ENCODE results near the gene TRIP11. TPM values are rescaled to one million over a fixed set of nuclear protein-coding genes. Genes with fewer than 3 reads are reported as not detected.
A peak's percentile ranks its signal among the peaks of the same experiment; 100 is the strongest.
"Not testable (repeated sequence)": the region's sequence is repeated elsewhere in the genome, so short reads cannot be mapped to it uniquely, and the experiment has no call there.

Gene TRIP11
- total RNA-seq, 4 donors from 2014 or later = 35.5 to 45.1 (median 41.7) TPM

GRCh38 chr14:92049781-92050180 is 9.9 kb upstream of the TRIP11 start:
- intact Hi-C loops (cut with DNase I) = no loop called here
- H3K4me1 ChIP-seq = no peaks in the 10 kb centered on the region
- H3K36me3 ChIP-seq = no peaks in the 10 kb centered on the region
- H3K4me3 ChIP-seq (replicated peaks in 1 of 3) = no peak overlapping the region
- no peak overlapping the region for H3K27ac ChIP-seq
- WGBS, 2 donors = 79 to 93% methylated on average over 3 of the region's 3 CpGs
- no peaks in the 10 kb centered on the region for H3K27me3 ChIP-seq
- TF ChIP-seq, protein P1, sequence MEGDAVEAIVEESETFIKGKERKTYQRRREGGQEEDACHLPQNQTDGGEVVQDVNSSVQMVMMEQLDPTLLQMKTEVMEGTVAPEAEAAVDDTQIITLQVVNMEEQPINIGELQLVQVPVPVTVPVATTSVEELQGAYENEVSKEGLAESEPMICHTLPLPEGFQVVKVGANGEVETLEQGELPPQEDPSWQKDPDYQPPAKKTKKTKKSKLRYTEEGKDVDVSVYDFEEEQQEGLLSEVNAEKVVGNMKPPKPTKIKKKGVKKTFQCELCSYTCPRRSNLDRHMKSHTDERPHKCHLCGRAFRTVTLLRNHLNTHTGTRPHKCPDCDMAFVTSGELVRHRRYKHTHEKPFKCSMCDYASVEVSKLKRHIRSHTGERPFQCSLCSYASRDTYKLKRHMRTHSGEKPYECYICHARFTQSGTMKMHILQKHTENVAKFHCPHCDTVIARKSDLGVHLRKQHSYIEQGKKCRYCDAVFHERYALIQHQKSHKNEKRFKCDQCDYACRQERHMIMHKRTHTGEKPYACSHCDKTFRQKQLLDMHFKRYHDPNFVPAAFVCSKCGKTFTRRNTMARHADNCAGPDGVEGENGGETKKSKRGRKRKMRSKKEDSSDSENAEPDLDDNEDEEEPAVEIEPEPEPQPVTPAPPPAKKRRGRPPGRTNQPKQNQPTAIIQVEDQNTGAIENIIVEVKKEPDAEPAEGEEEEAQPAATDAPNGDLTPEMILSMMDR (IDR thresholded peaks at IDR 0.05) = no peak
- TF ChIP-seq POLR2A (IDR thresholded peaks at IDR 0.05) = no peak
- H3K9me3 ChIP-seq = no peaks in the 10 kb centered on the region
- no peak for DNase-seq

- H3K36me3 ChIP-seq; H3K27me3 ChIP-seq; H3K4me1 ChIP-seq; H3K9me3 ChIP-seq; DNase-seq; intact Hi-C loops (cut with DNase I); H3K27ac ChIP-seq; H3K4me3 ChIP-seq (replicated peaks in 1 of 3): not testable (repeated sequence)
- 95 to 96% methylated on average over 12 of the region's 12 CpGs for WGBS, 2 donors
Measured at GRCh38 chr14:92049221-92049620, 9.4 kb upstream of the TRIP11 start.

DNA sequence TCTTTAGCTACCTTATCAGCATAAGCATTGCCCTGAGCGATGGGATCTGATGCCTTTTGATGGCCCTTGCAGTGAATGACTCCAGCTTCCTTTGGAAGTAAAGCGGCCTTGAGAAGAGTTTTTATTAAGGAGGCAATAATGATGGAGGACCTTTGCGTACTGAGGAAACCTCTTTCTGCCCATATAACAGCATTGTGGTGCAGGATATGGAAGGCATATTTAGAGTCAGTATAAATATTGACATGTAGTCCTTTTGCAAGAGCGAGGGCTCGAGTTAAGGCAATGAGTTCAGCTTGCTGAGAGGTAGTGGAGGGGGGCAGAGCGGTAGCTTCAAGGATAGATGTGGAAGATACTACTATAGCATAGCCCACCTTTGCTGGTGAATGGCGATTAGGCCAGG is 6.0 kb upstream of the TRIP11 start:
- WGBS, 2 donors = 96 to 97% methylated on average over 7 of the region's 7 CpGs
- H3K4me3 ChIP-seq (replicated peaks in 1 of 3); H3K27me3 ChIP-seq; H3K9me3 ChIP-seq; DNase-seq; H3K4me1 ChIP-seq; intact Hi-C loops (cut with DNase I); H3K36me3 ChIP-seq; H3K27ac ChIP-seq: not testable (repeated sequence)

DNA sequence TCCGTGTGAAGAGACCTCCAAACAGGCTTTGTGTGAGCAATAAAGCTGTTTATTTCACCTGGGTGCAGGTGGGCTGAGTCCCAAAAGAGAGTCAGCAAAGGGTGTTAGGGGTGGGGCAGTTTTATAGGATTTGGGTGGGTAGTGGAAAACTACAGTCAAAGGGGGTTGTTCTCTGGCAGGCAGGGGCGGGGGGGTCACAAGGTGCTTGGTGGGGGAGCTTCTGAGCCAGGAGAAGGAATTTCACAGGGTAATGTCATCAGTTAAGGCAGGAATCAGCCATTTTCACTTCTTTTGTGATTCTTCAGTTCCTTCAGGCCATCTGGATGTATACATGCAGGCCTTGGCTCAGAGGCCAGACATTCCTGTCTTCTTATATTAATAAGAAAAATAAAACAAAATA is 1.9 kb upstream of the TRIP11 start:
- intact Hi-C loops (cut with DNase I); H3K27ac ChIP-seq; H3K27me3 ChIP-seq; DNase-seq; H3K36me3 ChIP-seq; H3K9me3 ChIP-seq; H3K4me3 ChIP-seq (replicated peaks in 1 of 3): not testable (repeated sequence)
- 85 to 92% methylated on average over 2 of the region's 2 CpGs for WGBS, 2 donors
- peaks cover 13 to 19% of the 10 kb centered on the region in 2 donors for H3K4me1 ChIP-seq

DNA sequence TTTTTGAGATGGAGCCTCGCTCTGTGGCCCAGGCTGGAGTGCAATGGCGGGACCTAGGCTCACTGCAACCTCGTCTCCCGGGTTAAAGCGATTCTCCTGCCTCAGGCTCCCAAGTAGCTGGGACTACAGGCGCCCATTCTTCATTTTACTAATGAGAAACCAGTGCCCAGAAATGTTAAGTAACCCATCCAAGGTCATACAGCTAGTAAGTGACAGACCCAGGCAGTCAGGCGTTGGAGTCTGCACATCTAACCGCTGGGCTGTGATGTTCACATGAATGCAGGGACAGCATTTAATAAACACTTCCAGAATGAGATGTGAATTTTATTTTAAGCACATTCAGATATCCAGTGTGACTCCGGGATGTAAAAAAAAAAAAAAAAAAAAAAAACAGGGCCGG is 1.3 kb upstream of the TRIP11 start:
- Histone ChIP-seq H3K27ac (peak overlapping the region in 1 of 3 donors; percentile 94), H3K4me1 (peaks cover 13 to 24% of the 10 kb centered on the region in 2 donors), H3K27me3 (no peaks in the 10 kb centered on the region), H3K36me3 (no peaks in the 10 kb centered on the region), H3K9me3 (no peaks in the 10 kb centered on the region), H3K4me3 (replicated peaks in 1 of 3) (peak overlapping the region in 1 of 3 donors; percentile 73)
- 90 to 95% methylated on average over 10 of the region's 10 CpGs for WGBS, 2 donors
- TF ChIP-seq, protein P1 (IDR thresholded peaks at IDR 0.05) = no peak
- TF ChIP-seq POLR2A (IDR thresholded peaks at IDR 0.05) = no peak
- intact Hi-C loops (cut with DNase I) = no loop called here
- no peak for DNase-seq

DNA sequence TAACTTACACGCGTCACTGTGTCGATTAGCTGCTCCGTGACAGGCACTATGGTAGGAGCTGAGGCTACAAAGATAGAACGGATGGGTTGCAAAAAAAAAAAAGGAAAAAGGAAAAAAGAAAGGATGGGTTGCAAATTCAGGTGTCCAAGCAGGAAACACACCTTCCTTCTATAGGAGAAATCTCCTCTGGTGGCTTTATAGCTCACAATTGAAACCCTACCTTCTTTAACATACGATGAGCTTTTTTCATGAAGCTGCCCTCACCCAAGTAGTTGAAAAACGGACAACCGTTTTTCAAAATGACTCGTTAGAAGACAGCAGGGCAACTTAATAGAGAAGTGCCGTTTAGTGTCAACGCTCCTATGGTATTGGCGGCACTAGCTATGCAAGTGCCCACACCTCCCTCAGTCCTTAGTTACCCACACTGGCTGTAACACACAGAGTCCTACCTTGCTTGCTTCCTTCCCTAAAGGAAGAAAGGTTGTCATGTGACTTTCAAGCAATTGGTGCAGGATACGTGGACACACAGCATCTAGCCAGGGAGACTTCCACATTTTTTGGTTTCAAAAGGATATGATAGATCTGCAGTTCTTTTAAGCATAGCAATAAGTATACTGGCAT is 682 bp upstream of the TRIP11 start:
- Histone ChIP-seq H3K27me3 (no peaks in the 10 kb centered on the region), H3K9me3 (no peaks in the 10 kb centered on the region), H3K4me1 (peaks cover 13 to 30% of the 10 kb centered on the region in 2 donors), H3K4me3 (replicated peaks in 1 of 3) (peak overlapping the region; percentile 73 to 97 (median 95)), H3K36me3 (no peaks in the 10 kb centered on the region), H3K27ac (peak overlapping the region; percentile 94 to 97 (median 95))
- intact Hi-C loops (cut with DNase I) = no loop called here
- DNase-seq = peak in 1 of 2 donors; percentile 2
- WGBS, 2 donors = 0 to 1% methylated on average over 13 of the region's 13 CpGs
- TF ChIP-seq, protein P1 (IDR thresholded peaks at IDR 0.05) = no peak
- peak in 1 of 2 donors; percentile 21 for TF ChIP-seq POLR2A (IDR thresholded peaks at IDR 0.05)
